HCT116 (cell line): ENCODE measurements around the gene PATL2. TPM values are rescaled to one million over a fixed set of nuclear protein-coding genes. Genes with fewer than 3 reads are reported as not detected.
A peak's percentile ranks its signal among the peaks of the same experiment; 100 is the strongest.

Experiments
- ATAC-seq: fragments of 200-7000 bp; cut with Tn5 transposase; 2 replicates; pipeline ENCODE4 v1.9.1; 2020; ENCODE audit warnings: mild to moderate bottlenecking, moderate library complexity
- BruUV-seq: library from RNA; stranded (reverse); fragments of 400-500 nt; replicated peaks from 2 replicates; lab custom pipeline; 2021; lab: Mats Ljungman, UMichigan
- CTCF ChIA-PET: fragments of 300-600 bp; sonication (Branson Sonifier 250); formaldehyde crosslinking; loops from one replicate; lab custom pipeline; 2021; ENCODE audit warnings: antibody characterized with exemption; lab: Charles Lee
- POLR2A ChIA-PET: fragments of 300-600, 350-600 bp; sonication (Branson Sonifier 250); formaldehyde crosslinking; loops from one replicate; lab custom pipeline; 2021; ENCODE audit warnings: antibody characterized with exemption; lab: Charles Lee
- RAD21 ChIA-PET, 2 experiments: fragments of 300-600 bp; sonication (Branson Sonifier 250); formaldehyde crosslinking; loops; one replicate each; lab custom pipeline; 2023; ENCODE audit warnings: low total read pairs in 2 of 2; ENCODE audit not compliant: uncharacterized antibody in 2 of 2, unreplicated experiment in 2 of 2, low non-redundant PET in 1 of 2; lab: Charles Lee
- DNase-seq: peaks from one replicate; pipeline ENCODE4 v3.0.0-alpha.2; 2010; ENCODE audit warnings: low read depth, low spot score
- H2AFZ ChIP-seq: fragments of 200-600 bp; shearing (Covaris generic), sonication (generic); 2 replicates; pipeline ENCODE4 v1.6.1; 2017; ENCODE audit warnings: low read depth, mixed run types, mixed read lengths, antibody characterized with exemption, low read length; ENCODE audit not compliant: poor library complexity, severe bottlenecking
- H3K27ac ChIP-seq: 2 replicates; pipeline ENCODE4 v1.5.1; 2012; ENCODE audit warnings: low read depth, low read length
- H3K27me3 ChIP-seq: fragments of 200-600 bp; sonication (generic); 2 replicates; pipeline ENCODE4 v1.6.1; 2016; ENCODE audit warnings: mixed run types, low read length, mixed read lengths; ENCODE audit not compliant: insufficient read depth
- H3K36me3 ChIP-seq, 2 experiments: fragments of 200-500 bp in 1 of 2; fragments of 200-600 bp in 1 of 2; sonication (Bioruptor generic) in 1 of 2; sonication (generic) in 1 of 2; 2 replicates each; pipeline versions ENCODE4 v1.5.1 to v1.6.1; 2014 to 2016; ENCODE audit warnings: low read length in 2 of 2, inconsistent platforms in 1 of 2, mixed read lengths in 1 of 2, mixed run types in 1 of 2; ENCODE audit not compliant: insufficient read depth in 2 of 2, control insufficient read depth in 1 of 2
- H3K4me1 ChIP-seq, 2 experiments: fragments of 200-600 bp in 1 of 2; sonication (generic) in 1 of 2; 2 replicates each; pipeline versions ENCODE4 v1.5.1 to v1.6.1; 2012 to 2017; ENCODE audit warnings: low read length in 2 of 2, inconsistent platforms in 1 of 2, mild to moderate bottlenecking in 1 of 2, mixed read lengths in 1 of 2, mixed run types in 1 of 2, moderate library complexity in 1 of 2; ENCODE audit not compliant: insufficient read depth in 2 of 2, control insufficient read depth in 1 of 2
- H3K4me2 ChIP-seq: fragments of 200-600 bp; sonication (generic); 2 replicates; pipeline ENCODE4 v1.6.1; 2017; ENCODE audit warnings: mixed run types, low read length, mixed read lengths
- H3K4me3 ChIP-seq, 2 experiments: fragments of 200-600 bp in 1 of 2; sonication (generic) in 1 of 2; replicated peaks in 1 of 2; 2 replicates each; pipeline ENCODE4 v1.5.1; 2011 to 2016; ENCODE audit warnings: low read length in 2 of 2, control low read depth in 1 of 2, low read depth in 1 of 2, mild to moderate bottlenecking in 1 of 2, mixed read lengths in 1 of 2, mixed run types in 1 of 2
- H3K79me2 ChIP-seq: fragments of 200-600 bp; sonication (generic); 2 replicates; pipeline ENCODE4 v1.6.1; 2017; ENCODE audit warnings: mild to moderate bottlenecking, mixed run types, low read length, moderate library complexity, mixed read lengths; ENCODE audit not compliant: insufficient read depth
- H3K9ac ChIP-seq: fragments of 200-600 bp; sonication (generic); 2 replicates; pipeline ENCODE4 v1.6.1; 2016; ENCODE audit warnings: low read length, mixed read lengths
- H3K9me2 ChIP-seq: fragments of 200-600 bp; sonication (generic), shearing (Covaris generic); 2 replicates; pipeline ENCODE4 v1.6.1; 2017; ENCODE audit warnings: mixed run types, mild to moderate bottlenecking, moderate library complexity; ENCODE audit not compliant: insufficient read depth
- H3K9me3 ChIP-seq, 2 experiments: fragments of 200-500 bp in 1 of 2; fragments of 200-600 bp in 1 of 2; sonication (Bioruptor generic) in 1 of 2; sonication (generic) in 1 of 2; 2 replicates each; pipeline ENCODE4 v1.6.1; 2014 to 2017; ENCODE audit warnings: low read length in 2 of 2, mixed read lengths in 2 of 2, inconsistent platforms in 1 of 2, low read depth in 1 of 2, mild to moderate bottlenecking in 1 of 2, mixed run types in 1 of 2, moderate library complexity in 1 of 2; ENCODE audit not compliant: control insufficient read depth in 1 of 2, insufficient read depth in 1 of 2
- H4K20me1 ChIP-seq: fragments of 200-600 bp; sonication (generic), shearing (Covaris generic); 2 replicates; pipeline ENCODE4 v1.6.1; 2017; ENCODE audit warnings: mixed run types, mild to moderate bottlenecking, moderate library complexity; ENCODE audit not compliant: insufficient read depth
- ATF3 ChIP-seq: IDR thresholded peaks from 2 replicates; pipeline ENCODE4 v1.6.1; 2012
- CEBPB ChIP-seq: IDR thresholded peaks from 2 replicates; pipeline ENCODE4 v1.6.1; 2012; ENCODE audit warnings: low read depth
- CTCF ChIP-seq, 3 experiments: fragments of 200-600 bp in 1 of 3; sonication (generic) in 1 of 3; IDR thresholded peaks in 2 of 3; conservative IDR thresholded peaks in 1 of 3; 2 replicates each; pipeline ENCODE4 v1.5.1; 2012 to 2017; ENCODE audit warnings: low read depth in 2 of 3, low read length in 2 of 3, antibody characterized with exemption in 1 of 3, borderline replicate concordance in 1 of 3, control low read depth in 1 of 3, mild to moderate bottlenecking in 1 of 3, mixed read lengths in 1 of 3, mixed run types in 1 of 3, moderate library complexity in 1 of 3; ENCODE audit not compliant: insufficient read depth in 1 of 3
- ELF1 ChIP-seq: IDR thresholded peaks from 2 replicates; pipeline ENCODE4 v1.6.1; 2012; ENCODE audit warnings: low read depth, borderline replicate concordance
- EZH2 ChIP-seq: fragments of 200-600 bp; sonication (generic); IDR thresholded peaks from 2 replicates; pipeline ENCODE4 v1.6.1; 2017; ENCODE audit warnings: antibody characterized with exemption, mixed run types
- EZH2phosphoT487 ChIP-seq: fragments of 200-600 bp; IDR thresholded peaks from 2 replicates; pipeline ENCODE4 v1.6.1; 2018; ENCODE audit warnings: antibody characterized with exemption, borderline replicate concordance
- SP1 ChIP-seq: IDR thresholded peaks from 2 replicates; pipeline ENCODE4 v1.6.1; 2012; ENCODE audit warnings: low read depth
- SRF ChIP-seq: IDR thresholded peaks from 2 replicates; pipeline ENCODE4 v1.6.1; 2012; ENCODE audit warnings: low read depth
- intact Hi-C: fragments of 100-400 bp; cut with micrococcal nuclease; formaldehyde crosslinking; loops from 2 replicates; pipeline ENCODE4 v1.10.0; 2022
- total RNA-seq: library from RNA; stranded (reverse); gene quantifications from one replicate; pipeline ENCODE4 v1.2.1, GENCODE V29; 2021; ENCODE audit not compliant: unreplicated experiment

PATL2 gene
- total RNA-seq, 1 experiment from 2014 or later, result 1.2 TPM

- TF ChIP-seq ATF3, result no peak
Measured at GRCh38 chr15:44734839-44735481, 23.8 kb upstream of the PATL2 start (continued).

DNA sequence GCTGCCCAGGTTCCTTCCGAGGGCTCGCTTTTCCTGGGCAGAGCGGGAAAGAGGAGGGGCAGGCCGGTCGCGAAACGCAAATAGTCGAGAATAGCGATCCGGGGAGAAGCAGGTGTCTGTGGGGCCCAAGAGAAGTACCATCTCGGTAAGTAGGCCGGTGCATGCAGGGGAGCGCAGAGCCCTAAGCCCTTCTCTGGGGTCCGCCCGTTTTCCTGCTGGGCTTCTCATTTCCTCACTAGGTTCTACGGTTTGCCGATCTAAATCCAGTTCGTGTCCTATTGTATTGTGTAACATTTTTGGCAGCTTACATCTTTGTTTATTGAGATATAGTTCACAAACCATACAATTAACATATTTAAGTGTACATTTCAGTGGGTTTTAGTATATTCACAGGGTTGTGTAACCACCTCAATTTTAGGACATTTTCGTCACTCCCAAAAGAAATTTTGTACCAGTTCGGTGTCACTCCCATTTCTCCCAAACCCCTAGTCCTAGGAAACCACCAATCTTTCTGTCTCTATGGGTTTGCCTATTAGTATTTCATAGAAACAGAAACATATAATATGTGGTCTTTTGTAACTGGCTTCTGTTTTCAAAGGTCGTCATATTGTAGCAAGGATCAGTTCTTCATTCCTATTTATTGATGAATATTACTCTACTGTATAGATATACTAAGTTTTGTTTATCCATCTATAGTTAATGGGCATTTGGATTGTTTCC lies 18.4 kb upstream of the PATL2 start:
- H3K9me3 ChIP-seq, result no peaks in the 10 kb centered on the region
- H3K4me3 ChIP-seq, result peak overlapping the region; percentile 58 to 67
- H3K9me2 ChIP-seq, result no peaks in the 10 kb centered on the region
- ATAC-seq (no peak; the same call in 1 of the 2 replicates), DNase-seq (no peak)
- H3K27me3 ChIP-seq, result no peaks in the 10 kb centered on the region
- peak overlapping the region; percentile 75 for H3K4me2 ChIP-seq
- peaks cover 0 to 4% of the 10 kb centered on the region in 2 experiments; a peak in 2 of 4 replicates for H3K36me3 ChIP-seq
- H4K20me1 ChIP-seq, result no peaks in the 10 kb centered on the region
- ChIA-PET RAD21 (interaction anchor here (0.7 to 1.3 kb wide), 5 partner anchors 8 to 192 kb away, joined by 3 to 6 read pairs (median 4); partner anchors contain the start of gene SPG11 (in 2 of the 2)), CTCF (interaction anchor here (1.4 to 3.7 kb wide), 4 partner anchors 9 to 146 kb away, joined by 7 to 31 read pairs (median 26); partner anchors contain the start of gene SPG11), POLR2A (interaction anchor here (0.7 to 3.7 kb wide), 5 partner anchors 7 to 66 kb away, joined by 3 to 106 read pairs (median 4); partner anchors contain the start of genes B2M, PATL2, SPG11 and TRIM69)
- no peak for TF ChIP-seq CTCF (IDR thresholded peaks at IDR 0.05 in 2 of 3, conservative IDR thresholded peaks at IDR 0.05 in 1 of 3; ENCODE audit: borderline replicate concordance in 1 of 3, insufficient read depth in 1 of 3, low read depth in 2 of 3, low read length in 2 of 3)
- no peak for TF ChIP-seq EZH2
- TF ChIP-seq ELF1, result no peak
- TF ChIP-seq CEBPB, result no peak
- no peak for TF ChIP-seq SRF
- no peak for TF ChIP-seq EZH2phosphoT487
- TF ChIP-seq SP1, result no peak
- BruUV-seq, result TSS peak; percentile 56
- no peak overlapping the region for H2AFZ ChIP-seq
- intact Hi-C loops, result no loop called here
- H3K27ac ChIP-seq, result peak overlapping the region; percentile 93
- H3K4me1 ChIP-seq, result peaks cover 30 to 34% of the 10 kb centered on the region in 2 experiments
- H3K79me2 ChIP-seq, result no peaks in the 10 kb centered on the region
- H3K9ac ChIP-seq, result peak overlapping the region; percentile 72
